Muscle layer of duodenum (tissue), 2 donors: Measurements from ENCODE around the gene PTPRE.

ENCODE experiments used
- H3K27ac ChIP-seq: one replicate; pipeline ENCODE4 v1.7.0; 2013; ENCODE audit warnings: mild to moderate bottlenecking, low read length
- H3K27me3 ChIP-seq: one replicate; pipeline ENCODE4 v1.7.0; 2013; ENCODE audit warnings: low read depth, mild to moderate bottlenecking, control low read depth, low read length
- H3K36me3 ChIP-seq, 2 donors: one replicate each; pipeline ENCODE4 v1.7.0; 2013; ENCODE audit warnings: low read length in 2 of 2, control low read depth in 1 of 2, mild to moderate bottlenecking in 1 of 2; ENCODE audit not compliant: insufficient read depth in 2 of 2, control insufficient read depth in 1 of 2
- H3K4me1 ChIP-seq, 2 donors: one replicate each; pipeline ENCODE4 v1.7.0; 2013; ENCODE audit warnings: low read length in 2 of 2, mild to moderate bottlenecking in 2 of 2, control low read depth in 1 of 2, moderate library complexity in 1 of 2; ENCODE audit not compliant: insufficient read depth in 2 of 2, control insufficient read depth in 1 of 2
- H3K4me3 ChIP-seq, 2 donors: one replicate each; pipeline ENCODE4 v1.7.0; 2013; ENCODE audit warnings: low read length in 2 of 2, low read depth in 1 of 2, mild to moderate bottlenecking in 1 of 2
- H3K9me3 ChIP-seq, 2 donors: one replicate each; pipeline ENCODE4 v1.7.0; 2013; ENCODE audit warnings: low read length in 2 of 2, control low read depth in 1 of 2, mild to moderate bottlenecking in 1 of 2; ENCODE audit not compliant: control insufficient read depth in 1 of 2
- donor health status: healthy.

The PTPRE gene

DNA sequence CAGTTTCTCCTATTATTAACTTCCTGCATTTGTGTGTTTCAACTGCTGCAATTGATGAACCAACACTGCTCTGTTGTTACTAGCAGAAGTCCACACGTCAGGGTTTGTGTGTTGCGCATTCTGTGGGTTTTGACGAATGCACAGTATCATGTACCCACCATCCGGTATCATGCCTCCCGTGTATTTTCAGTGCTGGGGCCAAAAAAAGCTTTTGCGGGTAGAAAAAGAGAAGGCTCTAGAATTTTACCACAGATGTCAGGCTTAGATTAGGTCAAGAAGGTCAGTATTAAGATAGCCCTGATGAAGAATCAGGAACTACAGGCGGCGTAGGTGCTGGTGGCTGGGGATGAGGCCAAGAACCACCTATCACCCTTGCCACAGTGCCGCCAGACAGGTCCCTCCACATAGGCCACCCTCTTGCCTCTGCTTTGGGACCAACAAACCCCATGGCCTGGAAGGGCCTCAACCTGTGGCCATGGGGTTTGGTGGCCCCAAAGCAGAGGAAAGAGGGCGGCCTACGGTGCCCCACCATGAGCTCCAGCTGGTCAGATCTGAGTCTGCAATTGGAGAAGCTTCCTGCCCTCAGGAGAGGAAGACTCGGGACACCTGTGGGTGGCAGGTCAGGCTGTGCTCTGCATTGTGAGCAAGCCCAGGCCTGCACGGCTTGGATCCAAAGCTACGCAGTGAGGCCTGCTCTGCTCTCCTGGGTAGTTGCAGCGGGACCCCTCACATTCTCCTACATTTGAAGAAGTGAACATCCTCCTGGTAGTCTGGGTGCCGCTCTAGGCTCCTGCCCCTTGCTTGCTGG, 147.5 kb downstream of the PTPRE start:
- peaks cover 12 to 16% of the 10 kb centered on the region in 2 donors for H3K36me3 ChIP-seq
- H3K4me3 ChIP-seq = no peak overlapping the region
- no peaks in the 10 kb centered on the region for H3K9me3 ChIP-seq
- no peaks in the 10 kb centered on the region for H3K27me3 ChIP-seq
- no peak overlapping the region for H3K27ac ChIP-seq
- peaks cover 0 to 2% of the 10 kb centered on the region in 2 donors for H3K4me1 ChIP-seq

DNA sequence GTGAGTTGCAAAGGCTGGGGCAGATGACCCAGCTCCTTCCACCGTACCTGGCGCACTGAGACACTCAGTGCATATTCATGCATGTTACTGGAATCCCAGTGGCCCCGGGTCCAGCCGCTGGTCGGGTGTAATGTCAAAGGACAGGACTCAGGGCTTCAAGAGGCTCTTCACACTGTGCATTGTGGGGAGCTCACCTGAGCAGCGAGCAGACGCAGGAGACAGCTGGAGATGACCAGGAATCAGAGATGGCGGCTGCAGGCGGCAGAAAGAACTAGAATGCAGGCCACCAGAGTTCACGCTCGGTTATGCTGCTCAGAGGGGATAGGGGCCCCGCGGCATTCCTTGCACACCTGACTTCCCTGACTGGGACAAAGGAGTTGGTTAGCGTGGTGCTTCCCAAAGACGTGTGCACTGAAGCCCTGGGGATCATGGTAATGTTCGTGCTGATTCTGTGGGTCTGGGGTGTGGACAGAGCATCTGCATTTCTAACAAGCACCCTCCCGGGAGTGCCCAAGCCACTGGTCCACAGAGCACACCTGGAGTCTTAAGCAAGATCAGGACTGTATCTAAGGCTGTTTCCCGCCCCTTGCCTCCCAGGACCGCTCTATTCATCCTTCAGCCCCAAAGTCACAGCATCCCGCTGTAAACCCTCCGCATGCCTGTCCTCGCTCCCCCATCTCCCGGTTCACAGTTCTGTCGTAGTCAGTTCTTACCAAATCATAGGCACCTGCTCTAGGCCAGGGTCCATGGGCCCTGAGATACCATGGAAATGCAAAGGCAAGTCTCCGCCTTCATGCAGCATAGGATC, 148.4 kb downstream of the PTPRE start:
- no peaks in the 10 kb centered on the region for H3K27me3 ChIP-seq
- peaks cover 0 to 3% of the 10 kb centered on the region in 2 donors for H3K4me1 ChIP-seq
- peaks cover 12 to 24% of the 10 kb centered on the region in 2 donors for H3K36me3 ChIP-seq
- no peak overlapping the region for H3K27ac ChIP-seq
- H3K4me3 ChIP-seq = no peak overlapping the region
- H3K9me3 ChIP-seq = no peaks in the 10 kb centered on the region

DNA sequence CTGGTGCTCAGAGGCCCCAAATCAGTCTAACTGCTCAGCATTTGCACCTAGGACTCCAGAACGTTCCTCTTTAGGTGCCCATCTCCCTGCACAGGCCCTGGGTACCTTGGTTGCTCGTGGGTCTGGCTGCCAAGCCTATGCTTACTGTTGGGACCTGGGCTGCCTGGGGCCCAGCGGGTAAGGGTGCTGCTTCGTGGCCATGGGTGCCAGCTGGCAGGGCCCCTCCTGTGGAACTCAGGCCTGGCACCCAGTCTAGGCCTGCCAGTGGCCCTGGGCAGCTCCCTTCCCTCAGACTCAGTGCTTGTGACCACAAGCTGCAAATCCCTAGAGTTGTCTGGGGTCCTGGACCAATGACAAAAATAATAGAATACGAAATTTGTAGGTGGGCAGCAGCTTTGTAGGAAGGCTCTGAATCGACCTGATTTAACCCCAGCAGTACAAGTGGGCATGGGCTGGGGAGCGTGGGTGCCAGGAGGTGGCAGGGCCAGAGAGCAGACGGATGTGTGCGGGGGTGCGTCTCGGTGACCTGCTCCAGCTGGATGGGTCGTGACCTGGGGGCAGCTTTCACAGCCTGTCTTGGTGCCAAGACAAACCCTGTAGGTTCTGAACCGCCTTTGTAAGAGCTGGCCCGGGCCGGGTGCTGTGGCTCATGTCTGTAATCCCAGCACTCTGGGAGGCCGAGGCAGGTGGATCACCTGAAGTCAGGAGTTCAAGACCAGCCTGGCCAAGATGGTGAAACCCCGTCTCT, 149.6 kb downstream of the PTPRE start:
- H3K4me1 ChIP-seq = peaks cover 0 to 3% of the 10 kb centered on the region in 2 donors
- H3K9me3 ChIP-seq = no peaks in the 10 kb centered on the region
- peaks cover 12 to 26% of the 10 kb centered on the region in 2 donors for H3K36me3 ChIP-seq
- H3K4me3 ChIP-seq = no peak overlapping the region
- no peak overlapping the region for H3K27ac ChIP-seq
- no peaks in the 10 kb centered on the region for H3K27me3 ChIP-seq

DNA sequence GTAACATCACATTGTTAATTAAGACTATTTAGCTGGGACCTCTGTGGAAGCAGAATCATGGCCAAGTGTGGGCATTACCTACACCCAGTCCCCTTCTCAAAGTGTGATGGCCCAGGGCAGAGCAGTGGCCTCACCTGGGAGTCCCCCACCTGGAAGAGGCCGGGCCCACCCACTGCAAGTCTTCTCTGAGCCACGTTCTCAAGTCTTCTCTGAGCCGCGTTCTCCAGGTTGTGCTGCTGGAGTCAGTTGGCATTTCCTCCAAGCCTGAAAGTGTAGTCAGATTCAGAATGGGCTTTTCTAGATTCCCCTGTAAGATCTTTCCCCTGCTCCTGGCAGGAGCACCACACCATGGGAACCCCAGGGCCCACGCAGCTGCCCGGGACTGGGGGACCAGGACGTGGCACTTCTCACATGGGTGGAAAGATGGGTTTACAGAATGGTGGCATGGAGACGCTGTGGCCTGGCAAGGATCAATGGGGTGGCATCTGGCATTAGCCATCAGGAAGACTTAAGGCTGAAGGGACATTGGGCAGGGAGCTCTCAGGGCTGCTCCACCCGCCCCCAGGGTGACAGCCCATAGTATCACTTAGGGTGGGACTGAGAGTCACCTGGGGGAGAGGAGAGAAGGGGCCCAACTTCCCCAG, 151.3 kb downstream of the PTPRE start:
- Histone ChIP-seq H3K27ac (no peak overlapping the region), H3K9me3 (no peaks in the 10 kb centered on the region), H3K4me3 (no peak overlapping the region), H3K4me1 (peaks cover 0 to 3% of the 10 kb centered on the region in 2 donors), H3K27me3 (no peaks in the 10 kb centered on the region), H3K36me3 (peaks cover 19 to 25% of the 10 kb centered on the region in 2 donors)

DNA sequence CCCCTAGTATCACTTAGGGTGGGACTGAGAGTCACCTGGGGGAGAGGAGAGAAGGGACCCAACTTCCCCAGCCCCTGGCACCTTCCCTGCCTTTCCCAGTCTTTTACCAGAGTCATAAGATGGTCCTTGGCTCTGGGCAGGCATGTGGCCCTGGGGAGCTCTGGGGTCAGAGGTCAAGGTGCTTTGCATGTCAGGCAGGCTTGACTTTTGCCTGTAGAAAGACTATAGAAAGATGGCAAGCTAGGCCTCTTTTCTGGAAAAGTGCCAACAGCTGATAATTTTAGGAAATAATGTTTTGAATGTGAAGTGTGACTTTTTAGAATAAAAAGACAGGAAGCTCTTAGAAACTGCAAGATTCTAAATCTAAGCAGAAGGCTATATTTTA, 151.8 kb downstream of the PTPRE start:
- H3K27me3 ChIP-seq = no peaks in the 10 kb centered on the region
- peaks cover 0 to 3% of the 10 kb centered on the region in 2 donors for H3K4me1 ChIP-seq
- no peaks in the 10 kb centered on the region for H3K9me3 ChIP-seq
- no peak overlapping the region for H3K27ac ChIP-seq
- no peak overlapping the region for H3K4me3 ChIP-seq
- peaks cover 19 to 25% of the 10 kb centered on the region in 2 donors for H3K36me3 ChIP-seq

DNA sequence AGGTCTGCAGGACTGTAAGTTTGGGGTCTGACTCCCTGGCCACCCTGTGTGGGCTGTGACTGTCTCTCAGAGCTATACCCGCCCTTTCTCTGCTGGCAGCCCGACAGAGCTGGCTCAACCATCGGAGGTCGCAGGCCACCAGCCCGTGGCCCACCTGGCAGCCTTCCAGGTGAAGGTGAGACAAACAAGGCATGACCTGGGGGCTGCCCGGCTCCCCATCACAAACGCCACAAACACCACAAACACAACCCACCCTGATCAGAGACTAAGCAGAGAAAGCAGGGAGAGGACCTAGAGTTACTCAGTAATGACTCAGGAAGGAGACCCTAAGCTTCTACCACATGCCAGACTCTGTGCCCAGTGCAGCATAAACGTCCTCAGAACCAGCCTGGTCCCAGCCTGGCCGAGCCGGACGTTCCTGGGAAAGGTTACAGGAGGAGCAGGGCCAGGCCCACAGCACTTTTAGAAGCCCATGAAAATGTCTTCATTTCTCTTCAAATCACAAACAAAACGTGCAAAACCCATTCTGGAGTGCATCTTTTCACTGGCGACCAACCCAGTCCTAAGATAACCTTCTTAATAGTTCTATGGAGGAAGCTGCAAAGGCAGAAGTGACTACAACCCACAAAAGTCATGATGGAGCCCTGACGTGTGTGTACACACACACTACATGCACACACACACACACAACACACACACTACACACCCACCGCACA, 152.5 kb downstream of the PTPRE start:
- Histone ChIP-seq H3K27me3 (no peaks in the 10 kb centered on the region), H3K9me3 (no peaks in the 10 kb centered on the region), H3K27ac (no peak overlapping the region), H3K36me3 (peaks cover 19 to 25% of the 10 kb centered on the region in 2 donors), H3K4me1 (peaks cover 0 to 3% of the 10 kb centered on the region in 2 donors), H3K4me3 (no peak overlapping the region)

DNA sequence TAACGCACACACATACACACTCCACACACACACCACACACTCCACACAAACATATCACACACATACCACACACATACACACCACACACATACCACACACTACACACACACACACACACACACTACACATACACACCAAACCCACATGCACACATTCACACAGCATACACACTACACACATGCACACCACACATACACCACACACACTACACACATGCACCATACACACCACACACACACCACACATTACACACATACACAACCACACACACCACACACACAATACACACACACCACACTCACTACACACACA, 153.0 kb downstream of the PTPRE start:
- no peaks in the 10 kb centered on the region for H3K9me3 ChIP-seq
- no peak overlapping the region for H3K27ac ChIP-seq
- H3K4me1 ChIP-seq = peaks cover 0 to 3% of the 10 kb centered on the region in 2 donors
- no peak overlapping the region for H3K4me3 ChIP-seq
- H3K27me3 ChIP-seq = no peaks in the 10 kb centered on the region
- peaks cover 19 to 25% of the 10 kb centered on the region in 2 donors for H3K36me3 ChIP-seq

DNA sequence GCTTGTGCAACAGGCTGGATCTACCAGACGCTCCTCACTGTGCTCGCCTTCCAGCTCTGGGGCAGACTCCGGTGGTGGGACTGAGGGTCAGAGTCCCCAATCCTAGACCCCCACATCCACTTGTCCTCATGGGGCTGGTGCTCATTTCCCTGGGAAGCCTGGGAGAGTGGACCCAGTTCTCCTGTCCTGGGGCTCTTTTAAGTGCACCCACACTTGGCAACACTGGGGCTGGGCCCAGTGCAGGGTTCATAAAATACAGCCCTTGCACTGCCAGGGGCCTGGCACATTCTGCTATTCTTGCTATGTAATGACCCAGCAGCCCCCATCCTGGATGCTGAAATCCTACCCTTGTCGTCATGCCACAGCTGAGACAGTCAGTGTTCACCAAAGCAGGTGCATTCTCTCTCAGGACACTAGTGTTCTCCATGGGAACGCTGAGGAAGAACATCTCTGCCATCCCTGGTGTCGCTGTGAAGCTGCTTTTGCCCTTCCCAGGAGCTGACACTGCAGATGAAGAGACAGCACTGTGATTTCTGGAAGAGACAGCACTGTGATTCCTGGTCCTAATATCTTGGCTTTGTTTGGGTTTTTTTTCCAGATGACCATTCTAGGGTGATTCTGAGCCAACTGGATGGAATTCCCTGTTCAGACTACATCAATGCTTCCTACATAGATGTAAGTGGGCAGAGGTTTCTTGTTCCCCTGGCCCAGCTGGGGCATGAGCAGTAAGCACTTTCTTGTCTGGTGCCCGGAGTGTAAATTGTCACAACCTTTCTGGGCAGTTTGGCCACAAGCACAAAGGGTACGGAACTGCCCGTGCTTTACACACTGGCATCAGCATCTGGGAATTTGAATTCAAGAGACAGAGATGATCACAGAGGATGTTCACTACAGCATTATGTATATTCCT, 153.7 kb downstream of the PTPRE start:
- peaks cover 0 to 8% of the 10 kb centered on the region in 2 donors for H3K4me1 ChIP-seq

DNA sequence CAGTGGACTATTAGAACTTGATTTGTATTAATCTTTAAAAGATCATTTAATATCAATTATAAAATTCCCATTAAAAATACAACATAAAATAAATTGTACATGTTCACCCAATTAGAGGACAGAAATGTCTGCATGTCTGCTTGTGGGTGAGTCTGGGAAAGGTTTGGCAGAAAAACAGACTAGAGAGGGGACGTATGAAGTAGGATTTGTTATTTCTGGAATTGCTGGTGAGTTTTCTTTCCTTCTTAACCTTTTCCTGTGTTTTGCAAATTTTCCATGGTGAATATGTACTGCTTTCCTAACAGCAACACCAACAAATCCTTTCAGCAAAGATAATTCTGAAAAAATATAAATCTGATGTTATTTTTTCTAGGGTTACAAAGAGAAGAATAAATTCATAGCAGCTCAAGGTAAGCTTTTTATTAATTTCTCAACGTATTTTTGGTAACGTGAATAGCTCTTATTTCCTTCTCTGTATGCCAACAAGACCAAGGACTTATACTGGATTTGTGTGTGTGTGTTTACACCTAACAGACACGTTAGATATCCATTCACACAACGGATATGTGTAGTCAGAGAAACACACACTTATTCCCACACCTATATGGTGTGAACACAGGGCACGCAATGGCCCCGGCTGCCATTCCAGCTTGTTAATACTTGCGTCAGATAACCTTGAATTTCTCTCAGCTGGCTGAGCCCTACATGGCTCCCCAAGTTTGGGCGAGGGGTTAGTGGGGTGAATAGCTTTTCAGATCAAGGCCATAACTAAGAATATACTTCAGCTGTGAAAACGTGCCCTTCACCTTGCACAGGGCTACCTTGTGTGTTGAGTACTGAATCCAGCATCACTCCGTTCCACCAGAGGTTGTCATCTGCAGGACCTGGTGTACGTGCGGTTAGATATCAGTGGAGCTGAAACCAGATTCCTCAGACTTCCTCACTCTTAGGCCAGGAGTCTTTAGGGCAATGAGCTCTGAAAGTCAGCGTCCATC, 154.7 kb downstream of the PTPRE start:
- no peaks in the 10 kb centered on the region for H3K27me3 ChIP-seq
- H3K36me3 ChIP-seq = peaks cover 7 to 27% of the 10 kb centered on the region in 2 donors
- peaks cover 0 to 8% of the 10 kb centered on the region in 2 donors for H3K4me1 ChIP-seq
- H3K27ac ChIP-seq = no peak overlapping the region
- H3K9me3 ChIP-seq = no peaks in the 10 kb centered on the region
- H3K4me3 ChIP-seq = no peak overlapping the region

More for the DNA sequence above, 153.7 kb downstream of the PTPRE start:
- Histone ChIP-seq H3K36me3 (peaks cover 15 to 21% of the 10 kb centered on the region in 2 donors), H3K9me3 (no peaks in the 10 kb centered on the region), H3K27ac (no peak overlapping the region), H3K4me3 (no peak overlapping the region), H3K27me3 (no peaks in the 10 kb centered on the region)
